Heart left ventricle (tissue), 16 donors: ENCODE data around the gene C17orf78. TPM values are rescaled to one million over a fixed set of nuclear protein-coding genes. Genes with fewer than 3 reads are reported as not detected.
"Not testable (repeated sequence)": the region's sequence is repeated elsewhere in the genome, so short reads cannot be mapped to it uniquely, and the experiment has no call there.

Source experiments
- ATAC-seq, 4 donors: fragments of 200-7000 bp; cut with Tn5 transposase; one replicate each; pipeline ENCODE4 v1.9.1; 2020 to 2022; ENCODE audit warnings: moderate library complexity in 4 of 4, mild to moderate bottlenecking in 3 of 4, moderate number of reproducible peaks in 1 of 4
- DNase-seq, 5 donors: peaks; one replicate each; pipeline ENCODE4 v3.0.0-alpha.2; 2020
- H3K27ac ChIP-seq, 12 donors: fragments of 200-600 bp; sonication (generic) in 4 of 12; one replicate each; pipeline versions ENCODE4 v1.5.0 to v1.8.0; 2016 to 2022; ENCODE audit warnings: mild to moderate bottlenecking in 2 of 12
- H3K27me3 ChIP-seq, 9 donors: fragments of 200-600 bp; sonication (generic) in 2 of 9; one replicate each; pipeline versions ENCODE4 v1.5.1 to v1.8.0; 2016 to 2022; ENCODE audit warnings: mild to moderate bottlenecking in 3 of 9
- H3K36me3 ChIP-seq, 9 donors: fragments of 200-600 bp; sonication (generic) in 2 of 9; one replicate each; pipeline versions ENCODE4 v1.5.0 to v1.8.0; 2018 to 2022; ENCODE audit warnings: mild to moderate bottlenecking in 2 of 9
- H3K4me1 ChIP-seq, 12 donors: fragments of 200-600 bp; sonication (generic) in 4 of 12; one replicate each; pipeline versions ENCODE4 v1.5.0 to v1.8.0; 2016 to 2022; ENCODE audit warnings: mild to moderate bottlenecking in 3 of 12
- H3K4me3 ChIP-seq, 12 donors: fragments of 200-600 bp; sonication (generic) in 4 of 12; one replicate each; pipeline versions ENCODE4 v1.5.0 to v1.8.0; 2017 to 2022; ENCODE audit warnings: mild to moderate bottlenecking in 9 of 12, moderate library complexity in 4 of 12
- H3K9me3 ChIP-seq, 12 donors: fragments of 200-600 bp; sonication (generic) in 4 of 12; one replicate each; pipeline versions ENCODE4 v1.5.0 to v1.8.0; 2016 to 2022; ENCODE audit warnings: mild to moderate bottlenecking in 1 of 12
- POLR2A ChIP-seq, 2 donors: fragments of 450-650 bp; IDR thresholded peaks; one replicate each; pipeline ENCODE4 v1.6.1; 2017; ENCODE audit warnings: antibody characterized with exemption in 2 of 2, mild to moderate bottlenecking in 2 of 2, moderate library complexity in 2 of 2
- WGBS, 4 donors: extraction: QIAGEN DNeasy Blood & Tissue Kit in 2 of 4; methylation state at CpG; one replicate each; pipeline versions ENCODE4 v1.1.5 to v1.1.7; 2013 to 2018; 5-methylcytosine and 5-hydroxymethylcytosine counted together
- intact Hi-C, 10 donors: fragments of 100-400 bp; cut with DNase I; formaldehyde crosslinking; loops; one replicate each; pipeline versions ENCODE4 v1.11.1 to v1.14.2; 2022
- polyA plus RNA-seq, 2 donors: library from polyadenylated mRNA; stranded (reverse); fragments of 200-250 nt; gene quantifications; one replicate each; pipeline ENCODE4 v1.2.3, GENCODE V29; 2013
- total RNA-seq, 9 donors: library from RNA; depleted of rRNA in 2 of 9; stranded (reverse); fragments of >200 nt in 2 of 9; fragmentation: NEBNext Ultra II Directional in 3 of 9; extraction: Animal tissue kit (Norgen Biotek cat#: 25700) in 3 of 9; gene quantifications; one replicate each; pipeline versions ENCODE4 v1.1.0 to v1.2.4, GENCODE V29; 2016 to 2023
- TF ChIP-seq, protein P1 (sequence below), 12 donors: fragments of 200-600 bp; sonication (generic) in 4 of 12; IDR thresholded peaks; one replicate each; pipeline versions ENCODE4 v1.5.0 to v1.8.0; 2018 to 2022; ENCODE audit warnings: antibody characterized with exemption in 12 of 12, mild to moderate bottlenecking in 5 of 12
- donor health status: ischemic (EF 13 %, LVEDD 7.1; RV severe dilation, severe dysfunction).
- donor health status: healthy with polysubstance abuse.
- donor health status: DM: no; HTN: yes; CAD: no.
- donor health status: DM: no; HTN: no; CAD: no.
- donor health status: ischemic (EF 25% LVEDD 6.9; RV normal size, moderate dysfunction).
- donor health status: ischemic (EF 25% LVEDD 5.7; RV mildly dilated, moderate dysfunction).
- donor health status: healthy.
- donor health status: DM: yes; HTN: yes; CAD: no.
- donor health status: ischemic (EF 35%, LVEDD 5.7; RV mildly dilated, moderate dysfunction).
- donor health status: nonischemic (EF 11% LVEDD 7.7; RV severe dilation, severe dysfunction).
- donor health status: DM: yes; HTN: yes; CAD: no.
- donor health status: PGD.
- donor health status: ischemic (EF 29% LVEDD 5.4; RV normal size, mild dysfunction).
- donor health status: nonischemic (EF 23%, LVEDD 6.1; RV moderate dilation, normal function).

The C17orf78 gene
- total and polyA plus RNA-seq, 11 donors, result not detected

- intact Hi-C loops, result no loop called here
Observed at GRCh38 chr17:37340804-37341203, 35.0 kb upstream of the C17orf78 start.

GRCh38 chr17:37342589-37342988 is 33.2 kb upstream of the C17orf78 start:
- TF ChIP-seq, protein P1, sequence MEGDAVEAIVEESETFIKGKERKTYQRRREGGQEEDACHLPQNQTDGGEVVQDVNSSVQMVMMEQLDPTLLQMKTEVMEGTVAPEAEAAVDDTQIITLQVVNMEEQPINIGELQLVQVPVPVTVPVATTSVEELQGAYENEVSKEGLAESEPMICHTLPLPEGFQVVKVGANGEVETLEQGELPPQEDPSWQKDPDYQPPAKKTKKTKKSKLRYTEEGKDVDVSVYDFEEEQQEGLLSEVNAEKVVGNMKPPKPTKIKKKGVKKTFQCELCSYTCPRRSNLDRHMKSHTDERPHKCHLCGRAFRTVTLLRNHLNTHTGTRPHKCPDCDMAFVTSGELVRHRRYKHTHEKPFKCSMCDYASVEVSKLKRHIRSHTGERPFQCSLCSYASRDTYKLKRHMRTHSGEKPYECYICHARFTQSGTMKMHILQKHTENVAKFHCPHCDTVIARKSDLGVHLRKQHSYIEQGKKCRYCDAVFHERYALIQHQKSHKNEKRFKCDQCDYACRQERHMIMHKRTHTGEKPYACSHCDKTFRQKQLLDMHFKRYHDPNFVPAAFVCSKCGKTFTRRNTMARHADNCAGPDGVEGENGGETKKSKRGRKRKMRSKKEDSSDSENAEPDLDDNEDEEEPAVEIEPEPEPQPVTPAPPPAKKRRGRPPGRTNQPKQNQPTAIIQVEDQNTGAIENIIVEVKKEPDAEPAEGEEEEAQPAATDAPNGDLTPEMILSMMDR (IDR thresholded peaks at IDR 0.05), result no peak
- TF ChIP-seq POLR2A (IDR thresholded peaks at IDR 0.05), result no peak
- 50 to 96% (median 77%) methylated on average over 2 of the region's 2 CpGs for WGBS, 4 donors
- Histone ChIP-seq H3K4me1 (no peaks in the 10 kb centered on the region), H3K9me3 (no peaks in the 10 kb centered on the region), H3K4me3 (no peak overlapping the region), H3K36me3 (peaks cover 0 to 8% (median 0%) of the 10 kb centered on the region in 9 donors), H3K27me3 (no peaks in the 10 kb centered on the region), H3K27ac (no peak overlapping the region)
- ATAC-seq (no peak), DNase-seq (no peak)
- intact Hi-C loops, result no loop called here

More at GRCh38 chr17:37340804-37341203, 35.0 kb upstream of the C17orf78 start:
- 81 to 86% (median 84%) methylated on average over 2 of the region's 2 CpGs for WGBS, 4 donors
- no peaks in the 10 kb centered on the region for H3K27me3 ChIP-seq
- TF ChIP-seq, protein P1 (IDR thresholded peaks at IDR 0.05), result no peak
- TF ChIP-seq POLR2A (IDR thresholded peaks at IDR 0.05), result no peak
- DNase-seq, result no peak
- H3K4me1 ChIP-seq, result no peaks in the 10 kb centered on the region
- H3K9me3 ChIP-seq, result no peaks in the 10 kb centered on the region
- peaks cover 0 to 16% (median 0%) of the 10 kb centered on the region in 9 donors for H3K36me3 ChIP-seq
- no peak for ATAC-seq
- H3K4me3 ChIP-seq, result no peak overlapping the region
- H3K27ac ChIP-seq, result no peak overlapping the region

GRCh38 chr17:37344519-37344918 is 31.3 kb upstream of the C17orf78 start:
- Histone ChIP-seq H3K36me3 (peaks cover 0 to 5% (median 0%) of the 10 kb centered on the region in 9 donors), H3K27ac (no peak overlapping the region), H3K4me1 (no peaks in the 10 kb centered on the region), H3K9me3 (no peaks in the 10 kb centered on the region), H3K27me3 (no peaks in the 10 kb centered on the region), H3K4me3 (no peak overlapping the region)
- no peak for ATAC-seq
- no peak for DNase-seq
- TF ChIP-seq, protein P1 (IDR thresholded peaks at IDR 0.05), result no peak
- TF ChIP-seq POLR2A (IDR thresholded peaks at IDR 0.05), result no peak
- 95 to 98% (median 97%) methylated on average over 4 of the region's 4 CpGs for WGBS, 4 donors
- intact Hi-C loops, result no loop called here

DNA sequence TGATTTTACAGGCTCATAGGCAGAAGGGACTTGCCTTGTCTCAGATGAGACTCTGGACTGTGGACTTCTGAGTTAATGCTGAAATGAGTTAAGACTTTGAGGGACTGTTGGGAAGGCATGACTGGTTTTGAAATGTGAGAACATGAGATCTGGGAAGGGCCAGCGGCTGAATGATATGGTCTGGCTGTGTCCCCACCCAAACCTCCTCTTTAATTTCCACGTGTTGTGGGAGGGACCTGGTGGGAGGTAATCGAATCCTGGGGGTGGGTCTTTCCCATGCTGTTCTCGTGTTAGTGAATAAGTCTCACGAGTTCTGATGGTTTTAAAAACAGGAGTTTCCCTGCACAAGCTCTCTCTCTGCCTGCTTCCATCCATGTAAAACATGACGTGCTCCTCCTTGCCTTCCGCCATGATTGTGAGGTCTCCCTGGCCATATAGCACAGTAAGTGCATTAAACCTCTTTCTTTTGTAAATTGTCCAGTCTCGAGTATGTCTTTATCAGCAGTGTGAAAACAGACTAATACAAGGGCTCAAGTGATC is 28.9 kb upstream of the C17orf78 start:
- WGBS, 4 donors, result 96 to 97% (median 97%) methylated on average over 8 of the region's 8 CpGs
- DNase-seq, H3K4me3 ChIP-seq, H3K27ac ChIP-seq, intact Hi-C loops, H3K36me3 ChIP-seq, H3K9me3 ChIP-seq, H3K27me3 ChIP-seq, H3K4me1 ChIP-seq, ATAC-seq: not testable (repeated sequence)

- H3K4me3 ChIP-seq, DNase-seq, H3K27ac ChIP-seq, H3K9me3 ChIP-seq, H3K36me3 ChIP-seq, H3K27me3 ChIP-seq, ATAC-seq: not testable (repeated sequence)
- WGBS, 4 donors, result 92 to 94% (median 93%) methylated on average over 12 of the region's 12 CpGs
- H3K4me1 ChIP-seq, result peaks cover 0 to 25% (median 11%) of the 10 kb centered on the region in 12 donors
- intact Hi-C loops, result loop anchor here in 3 of 10 donors (5.0 to 10.0 kb wide), 4 partner anchors 50 to 842 kb away; partner anchors contain the start of genes ACACA (in 2 of the 3), TADA2A (in 2 of the 3) and MRM1 (in 1 of the 3)
Observed at GRCh38 chr17:37356796-37357569, 18.8 kb upstream of the C17orf78 start.
